Endometrial microvascular endothelial cells (primary cell): ENCODE measurements around the gene MAN1C1. TPM values are rescaled to one million over a fixed set of nuclear protein-coding genes. Genes with fewer than 3 reads are reported as not detected.
"Not testable (repeated sequence)": the region's sequence is repeated elsewhere in the genome, so short reads cannot be mapped to it uniquely, and the experiment has no call there.

Experiments
- in situ Hi-C: cut with HindIII; loops from 2 replicates; pipeline ENCODE4 v1.10.0; 2017; ENCODE audit warnings: low sequenced_read_pairs, low pct_unique_long_range_greater_than_20kb; ENCODE audit errors: inconsistent ontology term
- total RNA-seq: library from RNA; depleted of rRNA; stranded (reverse); fragments of >200 nt; gene quantifications from one replicate; pipeline ENCODE4 v1.2.3, GENCODE V29; 2015; ENCODE audit errors: inconsistent ontology term

Gene MAN1C1
- total RNA-seq, 1 donor from 2014 or later, result not detected

DNA sequence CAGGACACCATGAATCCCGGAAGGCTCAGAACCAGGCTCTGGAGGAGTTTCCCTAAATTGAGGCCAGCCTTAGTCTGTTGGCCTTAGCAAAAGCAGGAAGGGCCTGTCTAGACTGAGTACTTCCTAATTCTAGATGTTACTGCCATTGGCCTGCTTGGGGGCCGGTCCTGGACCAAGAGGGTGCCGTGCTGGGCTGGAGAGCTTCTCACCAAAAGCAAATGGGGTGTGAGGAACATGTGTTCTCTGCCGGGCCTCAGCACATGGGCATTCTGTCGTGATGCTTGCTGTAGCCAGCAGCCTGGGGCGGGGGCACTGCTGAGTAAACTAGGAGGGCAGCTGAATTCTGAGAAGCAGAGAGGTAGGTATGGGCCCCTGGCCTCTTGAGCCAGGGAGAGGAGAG is 35.7 kb upstream of the MAN1C1 start:
- in situ Hi-C loops, result no loop called here

DNA sequence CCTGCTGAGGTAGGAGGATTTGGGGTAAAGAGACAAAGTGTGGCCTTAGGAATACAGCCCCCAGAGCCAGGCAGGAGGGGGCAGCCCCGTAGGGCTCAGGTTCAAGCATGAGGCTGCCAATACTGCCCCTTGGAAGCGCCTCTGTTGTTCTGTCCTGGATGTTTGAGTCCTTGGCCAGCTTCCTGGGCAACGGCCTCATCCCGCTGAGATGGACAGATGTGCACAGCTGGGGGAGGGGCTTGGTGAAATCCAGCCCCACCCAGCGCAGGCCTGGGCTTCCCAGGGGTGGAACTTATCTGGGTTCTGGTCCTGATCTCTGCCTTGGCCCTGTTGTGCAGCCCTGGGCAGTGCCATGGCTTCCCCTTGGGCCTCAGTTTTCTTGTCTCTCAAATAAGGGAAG is 34.8 kb upstream of the MAN1C1 start:
- in situ Hi-C loops, result no loop called here

DNA sequence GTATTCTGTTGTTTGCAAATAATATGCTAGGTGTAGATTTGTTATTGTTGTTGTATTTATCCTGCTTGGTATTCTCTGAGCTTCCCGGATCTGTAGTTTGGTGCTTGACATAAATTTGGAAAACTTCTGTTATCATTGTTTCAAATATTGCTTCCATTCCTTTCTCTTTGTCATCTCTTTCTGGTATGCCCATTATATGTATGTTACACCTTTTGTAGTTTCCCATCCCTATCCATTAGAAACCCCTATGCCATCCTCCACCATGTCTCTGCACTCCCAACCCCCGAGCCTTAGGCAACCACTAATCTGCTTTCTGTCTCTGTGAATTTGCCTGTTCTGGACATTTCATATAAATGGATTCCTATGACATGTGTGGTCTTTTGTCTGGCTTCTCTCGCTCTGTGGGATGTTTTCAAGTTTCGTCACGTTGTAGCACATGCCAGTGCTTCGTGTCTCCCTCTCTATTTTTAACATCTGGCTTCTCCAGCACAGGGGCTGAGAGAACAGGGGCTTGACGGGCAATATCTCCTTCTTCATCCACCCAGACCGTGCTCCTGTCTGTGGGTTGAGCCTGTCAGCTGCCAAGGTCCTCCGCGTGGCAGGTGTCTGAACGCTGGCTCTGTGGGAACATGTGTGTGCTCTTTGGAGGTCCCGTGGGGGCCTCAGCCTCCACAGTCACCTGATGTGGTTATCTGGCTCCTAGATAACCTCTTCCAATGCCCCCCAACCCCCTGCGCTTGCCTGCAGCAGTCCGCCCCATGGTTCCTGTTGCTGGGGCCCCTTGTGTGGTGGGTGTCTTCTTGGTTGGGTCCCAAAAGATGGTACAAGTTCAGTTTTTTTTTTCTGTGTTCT is 32.8 kb upstream of the MAN1C1 start:
- in situ Hi-C loops, result no loop called here

DNA sequence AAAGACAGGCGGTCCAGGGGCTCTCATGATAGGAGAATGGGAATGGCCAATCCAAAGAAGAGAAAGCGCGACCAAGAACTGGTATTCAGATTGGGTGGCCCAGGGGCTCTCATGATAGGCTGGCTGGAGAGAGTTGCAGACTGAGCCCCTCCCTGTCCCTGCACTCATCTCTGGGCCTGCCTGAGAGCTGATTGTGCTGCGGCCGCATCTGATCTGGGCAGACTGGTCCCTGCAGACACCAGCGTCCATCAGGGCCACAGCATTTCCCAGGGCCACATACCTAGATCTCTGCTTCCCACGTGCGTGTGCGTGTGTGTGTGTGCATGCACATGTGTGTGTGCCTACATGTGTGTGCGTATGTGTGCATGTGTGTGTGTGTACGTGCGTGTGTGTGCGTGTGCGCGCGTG is 30.4 kb upstream of the MAN1C1 start:
- in situ Hi-C loops, result no loop called here

DNA sequence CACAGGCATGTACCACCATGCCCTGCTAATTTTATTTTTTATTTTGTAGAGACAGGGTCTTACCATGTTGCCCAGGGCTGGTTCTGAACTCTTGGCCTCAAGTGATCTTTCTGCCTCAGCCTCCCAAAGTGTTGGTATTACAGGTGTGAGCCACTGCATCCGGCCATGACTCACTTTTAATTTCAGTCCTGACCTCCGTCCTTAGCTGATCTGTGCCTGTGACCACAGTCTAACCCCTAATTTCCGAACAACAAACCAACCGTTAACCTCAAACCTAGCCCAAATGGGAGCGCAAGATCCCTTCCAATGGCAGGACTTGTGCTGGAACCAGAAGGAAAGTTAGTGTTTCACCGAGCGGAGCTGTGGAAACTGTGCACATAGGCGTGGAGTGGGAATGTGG is 29.3 kb upstream of the MAN1C1 start:
- in situ Hi-C loops, result no loop called here

DNA sequence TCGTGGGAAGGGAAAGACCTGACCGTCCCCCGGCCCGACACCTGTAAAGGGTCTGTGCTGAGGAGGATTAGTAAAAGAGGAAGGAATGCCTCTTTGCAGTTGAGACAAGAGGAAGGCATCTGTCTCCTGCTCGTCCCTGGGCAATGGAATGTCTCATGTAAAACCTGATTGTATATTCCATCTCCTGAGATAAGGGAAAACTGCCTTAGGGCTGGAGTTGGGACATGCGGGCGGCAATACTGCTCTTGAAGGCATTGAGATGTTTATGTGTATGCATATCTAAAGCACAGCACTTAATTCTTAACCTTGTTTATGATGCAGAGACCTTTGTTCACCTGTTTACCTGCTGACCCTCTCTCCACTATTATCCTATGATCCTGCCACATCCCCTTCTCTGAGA is 28.4 kb upstream of the MAN1C1 start:
- in situ Hi-C loops, result not testable (repeated sequence)

DNA sequence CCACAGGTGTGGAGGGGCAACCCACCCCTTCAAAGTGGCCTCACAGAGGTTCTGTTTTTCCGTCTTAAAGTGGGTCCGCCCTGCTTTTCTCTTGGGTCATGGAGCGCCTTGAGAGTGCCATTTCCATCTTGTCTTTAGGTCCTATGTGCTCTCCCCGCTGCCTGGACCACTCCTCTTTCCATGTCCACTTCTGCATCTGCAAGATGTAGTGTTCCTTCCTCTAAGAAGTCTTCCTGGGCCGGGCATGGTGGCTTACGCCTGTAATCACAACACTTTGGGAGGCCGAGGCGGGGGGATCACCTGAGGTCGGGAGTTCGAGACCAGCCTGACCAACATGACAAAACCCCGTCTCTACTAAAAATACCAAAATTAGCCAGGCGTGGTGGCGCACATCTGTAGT is 27.8 kb upstream of the MAN1C1 start:
- in situ Hi-C loops, result not testable (repeated sequence)

DNA sequence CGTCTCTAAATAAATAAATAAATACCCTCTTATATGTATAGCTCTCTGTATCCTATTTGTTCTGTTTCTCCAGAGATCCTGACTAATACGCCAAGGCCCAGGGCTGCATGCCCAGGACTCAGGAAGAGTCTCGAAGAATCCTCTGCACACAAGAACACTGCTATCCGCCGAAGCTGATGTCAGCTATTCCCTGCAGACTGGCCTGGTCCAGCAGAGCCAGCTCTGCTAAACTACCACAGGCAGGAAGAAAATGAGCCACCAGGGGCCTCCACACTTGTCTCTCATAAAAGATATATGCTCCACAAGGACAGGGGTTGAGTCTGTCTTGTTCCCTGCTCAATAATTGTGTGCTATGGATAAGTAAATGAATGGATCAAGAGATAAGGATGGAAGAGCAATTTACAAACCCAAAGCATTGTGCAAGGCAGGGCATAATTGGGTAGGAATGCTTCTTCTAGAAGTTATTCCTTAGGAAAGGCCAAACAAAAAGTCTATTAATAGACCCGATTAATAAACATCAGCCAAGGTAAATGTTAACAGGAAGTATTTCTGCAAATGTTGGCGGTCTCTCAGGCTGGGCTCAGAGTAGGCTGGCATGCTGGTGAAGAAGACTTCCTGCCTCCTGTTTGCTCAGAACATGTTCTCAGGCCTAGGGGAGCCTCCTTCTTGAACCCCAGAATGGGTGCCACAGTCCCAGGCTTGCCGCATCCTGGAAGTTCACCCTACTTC is 26.3 kb upstream of the MAN1C1 start:
- in situ Hi-C loops, result no loop called here

DNA sequence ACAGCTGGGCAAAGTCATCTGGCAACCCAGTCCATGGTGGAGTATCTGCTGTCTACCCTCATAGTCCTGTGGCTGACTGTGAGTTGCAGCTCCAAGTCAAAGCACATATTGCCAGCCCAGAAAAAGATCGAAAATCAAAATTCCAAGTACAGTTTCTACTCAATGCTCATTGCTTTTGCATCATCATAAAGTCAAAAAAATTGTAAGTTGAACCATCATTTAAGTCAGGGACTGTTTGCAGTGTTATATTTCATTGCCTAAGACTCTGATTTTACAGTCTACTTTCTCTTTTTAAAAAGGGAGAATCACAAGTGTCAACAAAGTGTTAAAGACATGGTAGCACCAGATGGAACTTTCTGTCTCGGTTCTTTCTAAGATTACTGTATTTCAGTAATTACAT is 22.7 kb upstream of the MAN1C1 start:
- in situ Hi-C loops, result no loop called here

DNA sequence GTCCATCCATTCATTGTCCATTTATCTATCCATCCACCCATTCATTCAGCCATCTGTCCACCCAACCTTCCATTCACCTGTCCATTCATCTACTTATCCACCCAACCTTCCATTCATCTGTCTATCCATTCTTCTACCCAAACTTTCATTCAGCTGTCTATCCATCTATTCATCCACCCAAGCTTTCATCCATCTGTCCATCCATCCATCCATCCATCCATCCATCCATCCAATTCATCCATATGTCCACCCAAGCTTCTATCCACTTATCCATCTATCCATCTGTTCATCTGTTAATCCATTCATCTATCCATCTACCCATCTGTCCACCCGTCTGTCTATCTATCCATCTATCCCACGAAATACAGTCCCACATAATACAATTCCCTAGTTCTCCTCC is 21.6 kb upstream of the MAN1C1 start:
- in situ Hi-C loops, result no loop called here

DNA sequence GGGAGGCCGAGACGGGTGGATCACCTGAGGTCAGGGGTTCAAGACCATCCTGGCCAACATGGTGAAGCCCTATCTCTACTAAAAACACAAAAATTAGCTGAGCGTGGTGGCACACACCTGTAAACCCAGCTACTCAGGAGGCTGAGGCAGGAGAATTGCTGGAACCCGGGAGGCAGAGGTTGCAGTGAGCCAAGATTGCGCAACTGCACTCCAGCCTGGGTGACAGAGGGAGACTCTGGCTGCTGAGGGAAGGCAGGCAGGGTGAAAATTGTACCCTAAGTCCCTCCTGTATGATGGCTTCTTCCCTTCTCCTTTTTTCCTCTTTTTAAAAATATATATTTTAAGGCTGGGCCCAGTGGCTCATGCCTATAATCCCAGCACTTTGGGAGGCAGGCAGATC is 19.9 kb upstream of the MAN1C1 start:
- in situ Hi-C loops, result not testable (repeated sequence)

DNA sequence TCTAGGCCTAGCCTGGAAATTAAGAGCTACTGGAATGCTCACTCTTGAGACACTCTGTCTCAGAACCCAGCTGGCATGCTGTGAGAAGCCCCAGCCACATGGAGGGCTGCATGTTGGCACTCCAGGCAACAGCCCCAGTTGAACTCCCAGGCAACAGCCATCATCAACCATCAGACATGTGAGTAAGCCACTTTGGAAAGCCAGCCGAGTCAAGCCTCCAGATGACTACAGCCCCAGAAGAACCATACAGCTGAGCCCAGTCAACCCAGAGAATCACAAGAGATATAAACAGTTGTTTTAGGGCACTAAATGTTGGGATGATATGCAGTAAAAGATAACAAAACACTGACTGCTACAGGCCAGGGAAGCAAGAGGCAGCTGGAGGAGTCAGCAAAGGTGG is 17.7 kb upstream of the MAN1C1 start:
- in situ Hi-C loops, result no loop called here

DNA sequence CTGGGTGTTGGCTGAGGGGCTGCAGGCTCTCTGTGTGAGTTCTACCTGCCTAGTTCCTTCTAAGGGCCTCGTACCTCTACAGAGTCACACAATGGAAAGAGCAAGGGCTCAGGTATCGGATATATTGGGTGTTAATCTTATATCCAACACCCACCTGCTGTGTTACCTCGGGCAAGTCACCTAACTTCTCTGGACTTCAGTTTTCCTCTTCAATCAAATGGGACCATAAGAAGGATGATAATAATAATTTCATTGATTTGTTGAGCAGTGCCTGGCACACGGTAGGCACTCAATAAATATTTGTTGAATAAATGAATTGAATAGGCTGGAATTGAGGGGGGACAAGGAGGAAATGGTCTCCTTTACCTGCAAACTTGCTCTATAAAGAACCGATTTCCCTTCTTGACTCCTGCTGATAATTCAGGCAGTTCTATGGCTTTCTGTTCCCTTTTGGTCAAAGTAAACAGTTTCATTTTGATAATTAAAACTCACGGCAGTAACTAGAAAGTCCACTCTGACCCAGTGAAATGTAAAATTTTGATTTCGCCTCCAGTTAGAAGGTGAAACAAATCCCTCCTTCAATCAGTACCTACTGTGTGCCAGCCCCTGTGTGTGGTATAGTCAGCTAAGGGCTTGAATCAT is 16.5 kb upstream of the MAN1C1 start:
- in situ Hi-C loops, result loop anchor here (25.0 kb wide), 1 partner anchor 187 kb away; no protein-coding TSS in a partner anchor

DNA sequence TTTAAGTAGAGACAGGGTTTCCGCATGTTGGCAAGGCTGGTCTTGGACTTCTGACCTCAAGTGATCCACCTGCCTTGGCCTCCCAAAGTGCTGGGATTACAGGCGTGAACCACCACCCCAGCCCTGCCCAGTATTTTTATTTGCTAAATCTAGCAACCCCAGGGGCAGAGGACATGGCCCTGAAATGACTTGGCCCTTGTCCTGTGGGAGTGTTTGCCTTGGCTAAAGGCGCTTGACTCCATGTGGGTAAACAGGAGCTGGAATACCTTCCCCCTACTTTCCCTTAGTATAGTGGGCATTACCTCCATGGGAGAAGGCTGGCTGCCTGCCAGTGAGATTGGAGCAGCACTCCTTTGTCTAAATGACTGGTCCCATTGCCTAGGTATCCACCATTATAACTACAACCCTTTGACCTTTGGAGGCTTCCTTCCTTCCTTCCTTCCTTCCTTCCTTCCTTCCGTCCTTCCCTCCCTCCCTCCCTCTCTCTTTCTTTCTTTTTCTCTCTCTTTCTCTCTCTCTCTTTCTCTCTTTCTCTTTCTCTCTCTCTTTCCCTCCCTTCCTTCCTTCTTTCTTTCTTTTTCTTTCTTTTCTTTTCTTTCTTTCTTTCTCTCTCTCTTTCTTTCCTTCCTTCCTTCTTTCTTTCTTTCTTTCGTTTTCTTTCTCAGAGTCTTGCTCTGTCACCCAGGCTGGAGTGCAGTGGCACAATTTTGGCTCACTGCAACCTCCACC is 15.5 kb upstream of the MAN1C1 start:
- in situ Hi-C loops, result loop anchor here (25.0 kb wide), 1 partner anchor 186 kb away; no protein-coding TSS in a partner anchor

DNA sequence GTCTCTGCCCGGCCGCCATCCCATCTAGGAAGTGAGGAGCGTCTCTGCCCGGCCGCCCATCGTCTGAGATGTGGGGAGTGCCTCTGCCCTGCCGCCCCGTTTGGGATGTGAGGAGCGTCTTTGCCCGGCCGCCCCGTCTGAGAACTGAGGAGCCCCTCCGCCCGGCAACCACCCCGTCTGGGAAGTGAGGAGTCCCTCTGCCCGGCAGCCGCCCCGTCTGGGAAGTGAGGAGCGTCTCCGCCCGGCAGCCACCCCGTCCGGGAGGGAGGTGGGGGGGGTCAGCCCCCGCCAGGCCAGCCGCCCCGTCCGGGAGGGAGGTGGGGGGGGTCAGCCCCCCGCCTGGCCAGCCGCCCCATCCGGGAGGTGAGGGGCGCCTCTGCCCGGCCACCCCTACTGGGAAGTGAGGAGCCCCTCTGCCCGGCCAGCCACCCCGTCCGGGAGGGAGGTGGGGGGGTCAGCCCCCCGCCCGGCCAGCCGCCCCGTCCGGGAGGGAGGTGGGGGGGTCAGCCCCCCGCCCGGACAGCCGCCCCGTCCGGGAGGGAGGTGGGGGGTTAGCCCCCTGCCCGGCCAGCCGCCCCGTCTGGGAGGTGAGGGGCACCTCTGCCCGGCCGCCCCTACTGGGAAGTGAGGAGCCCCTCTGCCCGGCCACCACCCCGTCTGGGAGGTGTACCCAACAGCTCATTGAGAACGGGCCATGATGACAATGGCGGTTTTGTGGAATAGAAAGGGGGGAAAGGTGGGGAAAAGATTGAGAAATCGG is 12.6 kb upstream of the MAN1C1 start:
- in situ Hi-C loops, result loop anchor here (25.0 kb wide), 1 partner anchor 183 kb away; no protein-coding TSS in a partner anchor

DNA sequence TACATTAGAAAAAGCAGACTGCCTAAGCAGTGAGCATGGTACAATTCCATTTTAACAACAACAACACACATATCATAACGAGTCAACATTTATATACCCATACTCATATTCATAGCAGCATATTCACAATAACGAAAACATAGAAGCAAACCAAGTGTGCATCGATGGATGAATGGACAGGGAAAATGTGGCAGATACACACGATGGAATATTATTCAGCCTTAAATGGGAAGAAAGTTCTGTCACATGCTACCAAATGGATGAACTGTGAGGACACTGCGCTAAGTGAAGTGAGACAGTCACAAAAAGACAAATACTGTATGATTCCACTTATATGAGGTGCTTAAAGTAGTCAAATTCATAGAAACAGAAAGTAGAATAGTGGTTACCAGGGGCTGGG is 9.5 kb upstream of the MAN1C1 start:
- in situ Hi-C loops, result loop anchor here (25.0 kb wide), 1 partner anchor 180 kb away; no protein-coding TSS in a partner anchor

DNA sequence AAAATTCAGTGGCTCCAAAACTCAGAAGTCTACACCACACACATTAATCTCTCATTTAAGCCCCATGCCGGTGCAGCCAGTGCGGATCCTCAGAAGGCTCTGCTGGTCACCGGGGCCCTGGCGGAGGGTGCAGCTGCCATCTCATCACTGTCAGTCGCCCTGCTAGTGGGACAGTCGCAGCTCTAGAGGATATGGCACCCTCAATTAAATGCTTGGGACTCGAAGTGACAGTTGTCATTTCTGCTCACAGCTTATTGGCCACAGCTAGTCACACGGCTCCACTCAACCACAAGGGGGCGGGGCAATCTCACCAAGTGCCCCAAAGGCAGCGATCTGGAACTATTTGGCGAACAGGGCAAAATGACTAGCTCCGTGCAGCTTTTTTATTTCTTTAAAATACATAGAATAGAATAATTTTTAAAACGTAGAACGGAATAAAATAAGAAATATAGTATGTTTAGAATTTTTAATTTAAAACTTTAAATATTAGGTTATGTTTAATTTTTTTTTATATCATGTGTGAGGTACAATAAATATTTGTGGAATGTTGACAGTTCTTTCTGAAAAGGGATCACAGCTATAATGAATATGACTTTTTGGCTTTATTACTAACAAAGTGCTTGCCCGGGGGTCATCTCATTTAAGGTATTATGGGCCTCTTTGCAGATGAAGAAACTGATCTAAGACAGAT is 8.0 kb upstream of the MAN1C1 start:
- in situ Hi-C loops, result loop anchor here (25.0 kb wide), 1 partner anchor 179 kb away; no protein-coding TSS in a partner anchor

DNA sequence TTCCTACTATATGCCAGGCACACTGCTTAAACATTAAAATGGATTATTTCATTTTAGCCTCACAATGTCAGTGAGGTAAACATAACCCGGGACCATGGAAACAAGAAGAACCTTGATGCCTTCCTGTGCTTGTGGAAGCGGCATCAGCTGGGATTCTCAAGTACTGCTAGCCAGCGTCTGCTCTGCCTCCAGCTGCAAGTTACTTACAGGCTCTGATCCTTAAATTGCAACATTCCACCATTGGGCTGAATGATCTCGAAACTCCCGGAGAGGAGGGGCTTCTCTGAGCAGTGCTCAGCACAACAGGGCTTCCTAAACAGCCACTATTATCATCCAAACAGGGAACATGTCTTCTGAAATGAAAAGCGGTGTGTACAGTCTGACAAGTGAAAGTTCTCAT is 6.7 kb upstream of the MAN1C1 start:
- in situ Hi-C loops, result loop anchor here (25.0 kb wide), 1 partner anchor 177 kb away; no protein-coding TSS in a partner anchor
